DMS79 (cell line): Measurements from ENCODE around the gene NDUFB2.
"Not testable (repeated sequence)": the region's sequence is repeated elsewhere in the genome, so short reads cannot be mapped to it uniquely, and the experiment has no call there.

Source experiments
- DNase-seq: peaks from one replicate; lab custom pipeline; 2025; lab: John Stamatoyannopoulos, UW

Gene NDUFB2

DNA sequence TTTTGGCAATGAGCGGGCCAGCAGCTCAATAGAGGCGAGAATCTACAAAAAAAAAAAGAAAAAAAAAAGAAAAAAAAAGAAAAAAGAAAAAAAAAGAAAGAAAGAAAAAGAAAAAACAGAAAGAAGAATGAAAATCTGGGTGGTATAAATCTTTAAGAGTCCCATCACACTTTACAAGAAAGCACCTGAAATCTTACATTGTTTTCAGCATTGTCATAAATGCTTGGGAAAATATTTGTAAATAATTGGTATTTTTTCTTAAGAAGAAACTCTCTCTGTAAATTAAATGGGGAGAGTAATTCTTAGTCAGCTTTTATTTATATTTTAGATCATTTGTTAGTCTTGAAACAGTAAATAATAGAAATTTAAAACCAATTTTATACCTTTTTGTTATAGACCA lies 38.2 kb downstream of the NDUFB2 start:
- no peak for DNase-seq

DNA sequence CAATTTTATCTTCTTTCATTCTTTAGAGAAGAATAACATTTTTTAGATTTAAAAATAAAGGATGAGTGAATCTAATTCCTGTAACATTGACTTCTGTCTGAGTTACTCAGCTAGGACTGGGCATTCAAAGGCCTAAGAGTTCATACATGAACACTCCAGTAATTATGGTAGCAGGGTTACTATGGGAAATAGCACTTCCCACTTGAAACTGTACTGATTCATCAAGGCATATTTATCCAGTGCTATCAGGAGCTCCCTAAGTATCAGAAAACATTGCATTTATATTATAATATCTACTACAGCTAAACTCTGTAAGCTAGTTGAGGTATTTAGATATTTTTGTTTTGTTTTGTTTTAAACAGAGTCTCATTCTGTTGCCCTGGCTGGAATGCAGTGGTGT lies 41.8 kb downstream of the NDUFB2 start:
- no peak for DNase-seq

DNA sequence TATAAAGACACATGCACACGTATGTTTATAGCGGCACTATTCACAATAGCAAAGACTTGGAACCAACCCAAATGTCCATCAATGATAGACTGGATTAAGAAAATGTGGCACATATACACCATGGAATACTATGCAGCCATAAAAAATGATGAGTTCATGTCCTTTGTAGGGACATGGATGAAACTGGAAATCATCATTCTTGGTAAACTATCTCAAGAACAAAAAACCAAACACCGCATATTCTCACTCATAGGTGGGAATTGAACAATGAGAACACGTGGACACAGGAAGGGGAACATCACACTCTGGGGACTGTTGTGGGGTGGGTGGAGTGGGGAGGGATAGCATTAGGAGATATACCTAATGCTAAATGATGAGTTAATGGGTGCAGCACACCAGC lies 46.7 kb downstream of the NDUFB2 start:
- DNase-seq: not testable (repeated sequence)

DNA sequence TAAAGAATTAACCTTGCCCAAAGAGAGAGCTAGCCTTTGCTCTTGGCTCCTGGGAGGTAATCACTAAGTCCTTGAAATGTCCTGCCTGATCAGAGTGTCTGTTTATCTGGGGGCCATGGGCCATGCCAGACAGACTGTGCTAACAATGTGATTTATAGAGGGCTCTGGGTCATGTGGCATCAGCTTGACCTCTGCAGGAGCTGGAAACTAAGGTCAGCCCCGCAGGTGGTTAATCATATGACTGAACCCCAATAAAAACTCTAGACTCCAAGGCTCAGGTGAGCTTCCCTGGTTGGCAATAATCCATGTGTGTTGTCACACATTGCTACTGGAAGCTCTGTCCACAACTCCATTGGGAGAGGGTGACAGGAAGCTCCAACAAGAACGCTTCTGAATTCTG lies 47.5 kb downstream of the NDUFB2 start:
- no peak for DNase-seq

DNA sequence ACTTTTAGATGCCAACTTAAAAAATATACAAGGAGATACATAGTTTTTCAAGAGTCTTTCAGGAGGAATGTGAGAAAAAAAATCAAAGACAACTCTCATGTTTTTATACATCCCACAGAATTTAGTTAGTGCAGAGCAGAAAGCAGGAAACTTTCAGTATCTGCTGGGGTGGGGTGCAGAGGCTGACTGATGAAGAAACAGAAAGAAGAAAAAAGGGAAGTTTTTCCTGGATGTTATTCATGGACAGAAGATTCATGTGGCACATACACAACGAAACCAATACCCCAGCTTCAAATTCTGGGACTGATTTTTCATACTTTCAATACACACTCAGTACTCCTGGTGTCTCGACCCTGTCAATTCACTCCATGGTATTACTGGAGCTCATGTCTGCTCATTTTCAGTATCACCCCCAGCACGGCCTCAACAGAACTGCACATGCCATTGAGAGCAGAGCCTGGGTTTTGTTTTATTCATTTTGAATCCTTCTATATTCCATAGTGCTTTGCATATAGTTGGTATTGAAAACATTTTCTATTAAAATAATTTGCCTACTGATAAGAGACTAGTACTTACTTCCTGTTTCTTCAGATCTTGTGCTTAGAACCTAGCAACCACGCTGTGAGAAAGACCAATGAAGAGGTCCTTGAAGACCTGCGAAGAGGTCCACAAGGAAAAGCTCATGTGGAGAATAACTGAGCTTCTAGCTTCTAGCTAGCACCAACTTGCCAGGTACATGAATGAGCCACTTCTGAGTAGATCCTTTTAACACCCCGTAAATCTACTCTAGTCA lies 49.0 kb downstream of the NDUFB2 start:
- no peak for DNase-seq

DNA sequence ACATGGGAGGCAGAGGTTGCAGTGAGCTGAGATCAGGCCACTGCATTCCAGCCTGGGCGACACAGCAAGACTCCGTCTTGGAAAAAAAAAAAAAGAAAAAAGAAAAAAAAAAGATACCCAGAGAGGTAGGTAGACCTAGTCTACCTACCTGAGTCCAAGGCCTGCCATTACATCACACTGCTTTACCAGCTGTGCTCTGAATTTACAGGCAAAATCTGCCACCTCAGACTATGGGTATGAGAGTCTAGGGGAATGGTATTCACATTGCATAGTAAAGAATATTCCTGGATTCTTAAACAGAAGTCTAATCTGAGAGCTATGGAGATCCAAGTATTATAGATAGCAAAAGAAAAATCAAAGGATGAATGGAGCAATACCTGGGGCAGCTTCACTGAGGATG lies 50.2 kb downstream of the NDUFB2 start:
- DNase-seq: no peak

DNA sequence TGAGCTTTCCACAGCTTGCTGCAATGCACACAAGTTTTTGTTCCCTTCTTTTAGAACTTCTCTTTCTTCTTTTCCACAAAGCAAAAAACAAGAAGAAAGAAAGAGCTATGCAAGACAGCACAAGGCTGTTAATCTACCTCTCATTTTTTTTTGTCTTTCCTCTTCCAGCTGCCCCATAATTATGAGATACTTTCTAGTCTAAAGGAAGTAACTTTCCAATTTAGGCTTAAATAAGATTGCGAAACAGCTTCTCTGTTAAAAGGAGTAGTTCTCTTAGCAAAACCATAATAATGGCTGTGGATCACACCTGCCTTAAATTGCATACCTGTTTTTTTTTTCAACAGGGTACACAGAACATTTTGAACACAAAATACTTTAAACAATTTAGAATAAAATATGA lies 56.0 kb downstream of the NDUFB2 start:
- no peak for DNase-seq

DNA sequence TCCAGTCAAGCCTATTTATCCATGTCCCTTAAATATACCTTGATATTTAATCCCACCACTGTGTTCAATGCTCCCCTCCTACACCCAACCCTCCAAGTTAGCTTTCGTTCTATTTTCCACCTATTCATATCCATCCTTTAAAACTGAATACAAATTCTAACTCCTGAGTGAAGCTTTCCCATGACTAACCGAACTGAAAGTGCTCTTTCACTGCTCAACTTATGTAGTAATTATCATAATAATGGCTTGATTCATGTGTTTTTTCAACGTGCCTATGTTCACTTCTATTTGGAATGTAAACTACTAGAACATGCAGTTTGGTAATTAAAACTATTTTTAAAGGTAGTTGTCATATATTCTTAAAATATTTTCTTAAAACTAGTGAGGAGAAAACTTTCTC lies 58.0 kb downstream of the NDUFB2 start:
- no peak for DNase-seq
